GM12892 (cell line): ENCODE data around the gene VPS52.
A peak's percentile ranks its signal among the peaks of the same experiment; 100 is the strongest.

Experiments used
- POLR2AphosphoS5 ChIP-seq: IDR thresholded peaks from 2 replicates; pipeline ENCODE4 v1.6.1; 2011; ENCODE audit warnings: low read depth, low read length, control low read depth
- TAF1 ChIP-seq: IDR thresholded peaks from 2 replicates; pipeline ENCODE4 v1.6.1; 2011; ENCODE audit warnings: low read depth, mild to moderate bottlenecking, control low read depth, low read length, borderline replicate concordance

DNA sequence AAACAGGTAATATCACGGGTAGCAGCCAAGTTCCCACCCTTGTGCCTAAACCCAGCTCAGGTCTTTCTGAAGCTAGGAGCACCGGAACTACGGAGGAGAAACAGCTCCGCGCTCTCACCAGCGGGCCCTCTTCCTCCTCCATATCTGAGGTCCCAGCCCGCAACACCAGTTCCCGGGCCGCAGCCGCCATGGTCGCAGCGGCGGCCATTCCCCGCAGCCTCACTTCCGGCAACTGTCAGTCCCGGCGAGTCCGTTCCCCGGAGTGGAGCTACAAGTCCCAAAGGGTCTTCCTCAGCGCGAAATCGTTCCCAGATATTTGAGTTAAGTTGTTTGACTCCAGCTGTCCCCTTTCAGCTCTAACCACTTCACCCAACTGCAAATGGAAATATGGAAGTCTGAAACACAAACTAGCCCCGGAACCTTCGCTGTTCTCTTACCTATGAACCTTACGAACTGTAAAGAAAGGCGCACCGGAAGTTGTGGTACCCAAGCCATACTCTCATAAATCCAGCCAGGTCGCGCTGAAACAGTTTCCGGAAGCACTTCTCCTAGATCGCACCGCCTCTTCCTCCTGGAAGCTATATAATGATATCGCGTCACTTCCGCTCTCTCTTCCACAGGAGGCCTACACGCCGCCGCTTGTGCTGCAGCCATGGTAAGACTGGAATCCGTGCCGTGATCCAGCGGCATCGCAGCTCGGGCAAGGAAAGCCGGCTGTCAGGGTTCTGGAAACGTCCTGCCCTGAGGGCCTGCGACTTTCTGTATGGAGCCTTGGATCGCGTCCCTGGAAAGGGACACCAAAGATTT lies at the start of gene VPS52, which contains the start of gene RPS18:
- peak; percentile 100 for TF ChIP-seq POLR2AphosphoS5
- TF ChIP-seq TAF1, result peak; percentile 99
